Karpas-422 (cell line): ENCODE results near the gene NDP. TPM values are rescaled to one million over a fixed set of nuclear protein-coding genes. Genes with fewer than 3 reads are reported as not detected.

Source experiments
- DNase-seq: peaks from one replicate; pipeline ENCODE4 v3.0.0-alpha.2; 2015
- H2AFZ ChIP-seq: fragments of 200-600 bp; sonication (generic); 2 replicates; pipeline ENCODE4 v1.6.1; 2014; ENCODE audit warnings: antibody characterized with exemption, low read length, mixed read lengths
- H3K27ac ChIP-seq: fragments of 200-600 bp; sonication (generic); 2 replicates; pipeline ENCODE4 v1.5.1; 2014; ENCODE audit warnings: mild to moderate bottlenecking, low read length, moderate library complexity
- H3K27me3 ChIP-seq: fragments of 200-600 bp; sonication (generic); 2 replicates; pipeline ENCODE4 v1.6.1; 2014; ENCODE audit warnings: low read length, mixed read lengths
- H3K36me3 ChIP-seq: fragments of 200-600 bp; sonication (generic); 2 replicates; pipeline ENCODE4 v1.6.1; 2014; ENCODE audit warnings: low read length, mixed read lengths; ENCODE audit not compliant: insufficient read depth
- H3K4me1 ChIP-seq: fragments of 200-600 bp; sonication (generic); 2 replicates; pipeline ENCODE4 v1.6.1; 2014; ENCODE audit warnings: mild to moderate bottlenecking, low read length, mixed read lengths
- H3K4me2 ChIP-seq: fragments of 200-600 bp; sonication (generic); 2 replicates; pipeline ENCODE4 v1.6.1; 2014; ENCODE audit warnings: low read length, low read depth, mild to moderate bottlenecking; ENCODE audit not compliant: poor library complexity, severe bottlenecking
- H3K4me3 ChIP-seq: fragments of 200-600 bp; sonication (generic); 2 replicates; pipeline ENCODE4 v1.5.1; 2014; ENCODE audit warnings: mild to moderate bottlenecking, antibody characterized with exemption, low read length, mixed read lengths
- H3K79me2 ChIP-seq: fragments of 200-600 bp; sonication (generic); 2 replicates; pipeline ENCODE4 v1.6.1; 2014; ENCODE audit warnings: mild to moderate bottlenecking, low read length, mixed read lengths
- H3K9ac ChIP-seq: fragments of 200-600 bp; sonication (generic); 2 replicates; pipeline ENCODE4 v1.6.0; 2014; ENCODE audit warnings: low read length
- H3K9me2 ChIP-seq: fragments of 200-600 bp; sonication (generic), shearing (Covaris generic); replicated peaks from 2 replicates; pipeline ENCODE4 v1.6.0; 2014; ENCODE audit warnings: mild to moderate bottlenecking, low read length, moderate library complexity; ENCODE audit not compliant: insufficient read depth
- H3K9me3 ChIP-seq: fragments of 300-700, 200-600 bp; sonication (generic); 2 replicates; pipeline ENCODE4 v1.6.1; 2014; ENCODE audit warnings: low read length, mixed read lengths
- H4K20me1 ChIP-seq: fragments of 200-600 bp; sonication (generic); 2 replicates; pipeline ENCODE4 v1.6.1; 2014; ENCODE audit warnings: mild to moderate bottlenecking, antibody characterized with exemption, low read length, low read depth; ENCODE audit not compliant: insufficient read depth
- total RNA-seq: library from RNA; depleted of rRNA; stranded (reverse); fragments of >200 nt; shearing (Covaris generic); gene quantifications from 2 replicates; pipeline ENCODE4 v1.2.3, GENCODE V29; 2014; ENCODE audit warnings: low replicate concordance; rRNA removed

NDP gene, protein sequence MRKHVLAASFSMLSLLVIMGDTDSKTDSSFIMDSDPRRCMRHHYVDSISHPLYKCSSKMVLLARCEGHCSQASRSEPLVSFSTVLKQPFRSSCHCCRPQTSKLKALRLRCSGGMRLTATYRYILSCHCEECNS
- not detected in 2 replicates for total RNA-seq

- Histone ChIP-seq H3K27ac (no peak within 1 kb of the TSS), H3K79me2 (no peaks in the 10 kb centered on the region), H2AFZ (no peak within 1 kb of the TSS), H3K4me2 (no peak within 1 kb of the TSS), H3K4me1 (no peaks in the 10 kb centered on the region), H3K27me3 (no peaks in the 10 kb centered on the region), H3K9ac (no peak within 1 kb of the TSS), H3K4me3 (no peak within 1 kb of the TSS), H4K20me1 (no peaks in the 10 kb centered on the region), H3K9me3 (no peaks in the 10 kb centered on the region), H3K9me2 (no peaks in the 10 kb centered on the region), H3K36me3 (no peaks in the 10 kb centered on the region)
- no peak for DNase-seq
Measured at GRCh38 chrX:43973249-43974099, at the start of gene NDP. TSS of gene NDP (minus strand) at chrX:43973390. CDS start at chrX:43958645, 14,745 bp downstream.

DNA sequence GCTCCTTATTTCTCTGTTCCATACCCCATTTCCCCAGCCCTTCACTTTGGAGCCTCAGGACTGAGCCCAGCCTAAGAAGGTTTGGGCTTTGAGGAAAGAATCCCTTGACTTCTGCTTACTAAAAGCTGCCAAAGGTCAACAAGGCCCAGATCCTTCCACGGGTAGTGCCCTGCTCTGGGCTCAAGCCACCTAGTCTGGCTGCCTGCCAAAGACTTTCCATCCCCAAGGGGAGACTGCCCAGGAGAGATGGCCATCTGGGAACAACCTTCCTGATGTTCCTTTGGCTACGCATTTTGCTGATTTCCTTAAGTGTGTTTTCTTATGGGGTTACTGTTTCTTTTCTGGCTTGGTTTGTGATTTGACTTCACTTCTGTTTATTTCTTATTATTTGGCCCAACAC lies 49.8 kb upstream of the NDP start:
- no peak overlapping the region for H3K27ac ChIP-seq
- no peak for DNase-seq
- no peaks in the 10 kb centered on the region for H3K79me2 ChIP-seq
- no peaks in the 10 kb centered on the region for H3K36me3 ChIP-seq
- no peaks in the 10 kb centered on the region for H3K9me3 ChIP-seq
- H3K27me3 ChIP-seq, result no peaks in the 10 kb centered on the region
- H3K9me2 ChIP-seq, result no peaks in the 10 kb centered on the region
- no peaks in the 10 kb centered on the region for H4K20me1 ChIP-seq
- no peak overlapping the region for H3K4me3 ChIP-seq
- H3K4me2 ChIP-seq, result no peak overlapping the region
- no peak overlapping the region for H2AFZ ChIP-seq
- H3K9ac ChIP-seq, result no peak overlapping the region
- H3K4me1 ChIP-seq, result no peaks in the 10 kb centered on the region

- no peaks in the 10 kb centered on the region for H3K79me2 ChIP-seq
- no peaks in the 10 kb centered on the region for H3K9me3 ChIP-seq
- H3K27ac ChIP-seq, result no peak overlapping the region
- no peaks in the 10 kb centered on the region for H4K20me1 ChIP-seq
- no peak overlapping the region for H3K9ac ChIP-seq
- no peak overlapping the region for H2AFZ ChIP-seq
- no peak overlapping the region for H3K4me3 ChIP-seq
- no peaks in the 10 kb centered on the region for H3K4me1 ChIP-seq
- no peak overlapping the region for H3K4me2 ChIP-seq
- H3K27me3 ChIP-seq, result no peaks in the 10 kb centered on the region
- DNase-seq, result no peak
- H3K9me2 ChIP-seq, result no peaks in the 10 kb centered on the region
- H3K36me3 ChIP-seq, result no peaks in the 10 kb centered on the region
Measured at GRCh38 chrX:44020693-44021092, 47.5 kb upstream of the NDP start.

DNA sequence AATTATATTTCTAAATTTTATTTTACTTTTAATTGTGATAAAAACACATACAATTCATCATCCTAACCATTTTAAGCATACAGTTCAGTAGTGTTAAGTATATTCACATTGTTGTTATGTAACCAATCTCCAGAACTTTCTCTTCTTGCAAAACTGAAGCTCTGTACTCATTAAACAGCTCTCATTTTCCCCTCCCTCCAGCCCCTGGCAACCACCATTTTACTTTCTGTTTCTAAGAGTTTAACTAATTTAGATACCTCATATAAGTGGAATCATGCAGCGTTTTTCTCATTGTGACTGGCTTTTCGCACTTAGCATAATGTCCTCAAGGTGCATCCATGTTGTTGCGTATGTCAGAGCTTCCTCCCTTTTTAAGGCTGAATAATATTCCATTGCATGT lies 46.7 kb upstream of the NDP start:
- H3K27ac ChIP-seq, result no peak overlapping the region
- H3K36me3 ChIP-seq, result no peaks in the 10 kb centered on the region
- no peaks in the 10 kb centered on the region for H3K27me3 ChIP-seq
- no peaks in the 10 kb centered on the region for H4K20me1 ChIP-seq
- H3K4me3 ChIP-seq, result no peak overlapping the region
- H3K9me2 ChIP-seq, result no peaks in the 10 kb centered on the region
- H2AFZ ChIP-seq, result no peak overlapping the region
- no peak overlapping the region for H3K9ac ChIP-seq
- DNase-seq, result no peak
- no peaks in the 10 kb centered on the region for H3K79me2 ChIP-seq
- H3K9me3 ChIP-seq, result no peaks in the 10 kb centered on the region
- H3K4me1 ChIP-seq, result no peaks in the 10 kb centered on the region
- H3K4me2 ChIP-seq, result no peak overlapping the region

- H3K79me2 ChIP-seq, result no peaks in the 10 kb centered on the region
- H3K9ac ChIP-seq, result no peak overlapping the region
- DNase-seq, result no peak
- H3K27ac ChIP-seq, result no peak overlapping the region
- no peaks in the 10 kb centered on the region for H3K9me2 ChIP-seq
- no peaks in the 10 kb centered on the region for H3K36me3 ChIP-seq
- H3K4me3 ChIP-seq, result no peak overlapping the region
- H3K4me2 ChIP-seq, result no peak overlapping the region
- no peaks in the 10 kb centered on the region for H3K9me3 ChIP-seq
- H3K27me3 ChIP-seq, result no peaks in the 10 kb centered on the region
- no peaks in the 10 kb centered on the region for H3K4me1 ChIP-seq
- H2AFZ ChIP-seq, result no peak overlapping the region
- H4K20me1 ChIP-seq, result no peaks in the 10 kb centered on the region
Measured at GRCh38 chrX:44017676-44018075, 44.5 kb upstream of the NDP start.

- Histone ChIP-seq H3K79me2 (no peaks in the 10 kb centered on the region), H3K9me2 (no peaks in the 10 kb centered on the region), H2AFZ (no peak overlapping the region), H3K27me3 (no peaks in the 10 kb centered on the region), H3K4me3 (no peak overlapping the region), H4K20me1 (no peaks in the 10 kb centered on the region), H3K4me2 (no peak overlapping the region), H3K9ac (no peak overlapping the region), H3K4me1 (no peaks in the 10 kb centered on the region), H3K36me3 (no peaks in the 10 kb centered on the region), H3K27ac (no peak overlapping the region), H3K9me3 (no peaks in the 10 kb centered on the region)
- no peak for DNase-seq
Measured at GRCh38 chrX:44016906-44017305, 43.7 kb upstream of the NDP start.

GRCh38 chrX:44012484-44013096 lies 39.4 kb upstream of the NDP start:
- no peak overlapping the region for H3K4me3 ChIP-seq
- H3K27me3 ChIP-seq, result no peaks in the 10 kb centered on the region
- no peak overlapping the region for H3K4me2 ChIP-seq
- no peaks in the 10 kb centered on the region for H3K79me2 ChIP-seq
- no peaks in the 10 kb centered on the region for H3K9me2 ChIP-seq
- no peak overlapping the region for H2AFZ ChIP-seq
- no peaks in the 10 kb centered on the region for H3K4me1 ChIP-seq
- H4K20me1 ChIP-seq, result no peaks in the 10 kb centered on the region
- no peaks in the 10 kb centered on the region for H3K36me3 ChIP-seq
- no peak for DNase-seq
- H3K9ac ChIP-seq, result no peak overlapping the region
- no peak overlapping the region for H3K27ac ChIP-seq
- no peaks in the 10 kb centered on the region for H3K9me3 ChIP-seq

DNA sequence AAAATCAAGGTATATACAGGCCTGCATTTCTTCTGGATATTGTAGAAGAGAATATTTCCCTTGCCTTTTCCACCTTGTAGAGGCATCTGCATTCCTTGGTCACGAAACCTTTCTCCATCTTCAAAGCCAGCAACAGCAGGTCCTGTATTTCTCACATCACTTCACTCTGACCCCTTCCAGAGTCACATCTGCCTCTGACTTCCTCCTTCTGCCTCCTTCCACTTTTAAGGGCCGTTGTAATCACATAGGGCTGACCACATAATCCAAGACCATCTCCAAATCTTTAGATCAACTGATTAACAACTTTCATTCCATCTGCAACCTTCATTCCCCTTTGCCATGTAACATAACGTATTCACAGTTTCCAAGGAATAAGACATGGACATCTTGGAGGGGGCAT lies 38.3 kb upstream of the NDP start:
- no peaks in the 10 kb centered on the region for H3K4me1 ChIP-seq
- no peak overlapping the region for H2AFZ ChIP-seq
- no peak for DNase-seq
- no peaks in the 10 kb centered on the region for H3K36me3 ChIP-seq
- no peak overlapping the region for H3K4me3 ChIP-seq
- H4K20me1 ChIP-seq, result no peaks in the 10 kb centered on the region
- no peak overlapping the region for H3K27ac ChIP-seq
- H3K9ac ChIP-seq, result no peak overlapping the region
- H3K9me3 ChIP-seq, result no peaks in the 10 kb centered on the region
- H3K9me2 ChIP-seq, result no peaks in the 10 kb centered on the region
- no peak overlapping the region for H3K4me2 ChIP-seq
- no peaks in the 10 kb centered on the region for H3K27me3 ChIP-seq
- no peaks in the 10 kb centered on the region for H3K79me2 ChIP-seq
